Ovary (tissue), 9 donors: ENCODE results near the gene SMIM43. TPM values are rescaled to one million over a fixed set of nuclear protein-coding genes. Genes with fewer than 3 reads are reported as not detected.

Experiments used
- DNase-seq, 5 donors: peaks; one replicate each; pipeline ENCODE4 v3.0.0-alpha.2; 2019 to 2020
- H3K27ac ChIP-seq, 2 donors: fragments of 200-600 bp; one replicate each; pipeline versions ENCODE4 v1.5.1 to v1.8.0; 2019 to 2022
- H3K27me3 ChIP-seq: fragments of 200-600 bp; one replicate; pipeline ENCODE4 v1.8.0; 2022
- H3K36me3 ChIP-seq: fragments of 200-600 bp; sonication (generic); one replicate; pipeline ENCODE4 v1.5.1; 2019
- H3K4me1 ChIP-seq: one replicate; pipeline ENCODE4 v1.8.1; 2013; ENCODE audit warnings: mild to moderate bottlenecking, moderate library complexity; ENCODE audit not compliant: insufficient read depth
- H3K4me3 ChIP-seq: fragments of 200-600 bp; sonication (generic); one replicate; pipeline ENCODE4 v1.5.1; 2017
- H3K9me3 ChIP-seq, 2 donors: fragments of 200-600 bp in 1 of 2; sonication (generic) in 1 of 2; one replicate each; pipeline versions ENCODE4 v1.5.1 to v1.8.1; 2013 to 2019; ENCODE audit warnings: mild to moderate bottlenecking in 1 of 2, moderate library complexity in 1 of 2
- CTCF ChIP-seq, 3 donors: fragments of 450-650 bp in 2 of 3; fragments of 200-600 bp in 1 of 3; IDR thresholded peaks; one replicate each; pipeline versions ENCODE4 v1.5.1 to v1.8.0; 2016 to 2022; ENCODE audit warnings: antibody characterized with exemption in 3 of 3, mild to moderate bottlenecking in 1 of 3
- EP300 ChIP-seq: sonication (generic); formaldehyde crosslinking; IDR thresholded peaks from one replicate; pipeline ENCODE4 v1.6.1; 2017; ENCODE audit warnings: antibody characterized with exemption
- POLR2A ChIP-seq: fragments of 450-650 bp; IDR thresholded peaks from one replicate; pipeline ENCODE4 v1.6.1; 2017; ENCODE audit warnings: antibody characterized with exemption, mild to moderate bottlenecking, moderate library complexity
- WGBS, 3 donors: extraction: QIAGEN DNeasy Blood & Tissue Kit in 1 of 3; methylation state at CpG; one replicate each; pipeline versions ENCODE4 v1.1.5 to v1.1.7; 2013 to 2017; 5-methylcytosine and 5-hydroxymethylcytosine counted together
- intact Hi-C, 4 donors: fragments of 100-400 bp; cut with DNase I; formaldehyde crosslinking; loops; one replicate each; pipeline versions ENCODE4 v1.11.0 to v1.15.1; 2022 to 2023
- polyA plus RNA-seq, 2 donors: library from polyadenylated mRNA; stranded (reverse); fragments of 200-250 nt in 1 of 2; fragments of 350-450 nt in 1 of 2; fragmentation: Illumina TruSeq in 1 of 2; extraction: RNeasy Lipid Tissue Mini Kit (QIAGEN cat#74804) in 1 of 2; gene quantifications; one replicate each; pipeline ENCODE4 v1.2.3, GENCODE V29; 2013 to 2014
- total RNA-seq, 7 donors: library from RNA; depleted of rRNA in 2 of 7; stranded (reverse); fragments of >200 nt in 2 of 7; fragmentation: NEBNext Ultra II Directional in 3 of 7; extraction: Animal tissue kit (Norgen Biotek cat#: 25700) in 3 of 7; gene quantifications; one replicate each; pipeline versions ENCODE4 v1.1.0 to v1.2.4, GENCODE V29; 2016 to 2023
- donor health status: DM: no; HTN: no; CAD: no; lungs with moderate emphysema.
- donor health status: DM: no; HTN: no; CAD: no.
- donor health status: Bipolar disorder and iron deficiency.
- donor health status: DM: yes; HTN: yes; CAD: no.
- donor health status: DM: no; HTN: no; CAD: no.
- donor health status: DM: yes; HTN: yes; CAD: no.

The SMIM43 gene
- total and polyA plus RNA-seq, 9 donors: 0.11 to 0.40 (median 0.25) TPM; not detected in 5

GRCh38 chr4:121800961-121801714 lies 36.2 kb upstream of the SMIM43 start, which contains the start of gene EXOSC9:
TSS of gene EXOSC9 (plus strand) at chr4:121801323. CDS start at chr4:121801425, 102 bp downstream.
- peak; percentile 94 to 97 (median 96) for DNase-seq
- no peaks in the 10 kb centered on the region for H3K9me3 ChIP-seq
- 0% methylated on average over 48 of the region's 48 CpGs for whole genome bisulfite sequencing, 3 donors
- H3K27me3 ChIP-seq: no peaks in the 10 kb centered on the region
- no peaks in the 10 kb centered on the region for H3K36me3 ChIP-seq
- peak within 1 kb of the TSS; percentile 69 to 88 for H3K27ac ChIP-seq
- TF ChIP-seq POLR2A (peak; percentile 85), CTCF (IDR thresholded peaks at IDR 0.05) (no peak)
- H3K4me3 ChIP-seq: peak within 1 kb of the TSS; percentile 61
- no peaks in the 10 kb centered on the region for H3K4me1 ChIP-seq
- intact Hi-C loops: no loop called here

GRCh38 chr4:121800638-121800960 lies 35.6 kb upstream of the SMIM43 start:
- WGBS, 3 donors: 15 to 51% (median 31%) methylated on average over 8 of the region's 8 CpGs
- Histone ChIP-seq H3K36me3 (no peaks in the 10 kb centered on the region), H3K9me3 (no peaks in the 10 kb centered on the region), H3K4me3 (peak overlapping the region; percentile 61), H3K27me3 (no peaks in the 10 kb centered on the region), H3K4me1 (no peaks in the 10 kb centered on the region), H3K27ac (peak overlapping the region; percentile 69 to 88)
- TF ChIP-seq EP300 (no peak), CTCF (IDR thresholded peaks at IDR 0.05) (no peak), POLR2A (no peak)
- DNase-seq: no peak
- intact Hi-C loops: no loop called here

DNA sequence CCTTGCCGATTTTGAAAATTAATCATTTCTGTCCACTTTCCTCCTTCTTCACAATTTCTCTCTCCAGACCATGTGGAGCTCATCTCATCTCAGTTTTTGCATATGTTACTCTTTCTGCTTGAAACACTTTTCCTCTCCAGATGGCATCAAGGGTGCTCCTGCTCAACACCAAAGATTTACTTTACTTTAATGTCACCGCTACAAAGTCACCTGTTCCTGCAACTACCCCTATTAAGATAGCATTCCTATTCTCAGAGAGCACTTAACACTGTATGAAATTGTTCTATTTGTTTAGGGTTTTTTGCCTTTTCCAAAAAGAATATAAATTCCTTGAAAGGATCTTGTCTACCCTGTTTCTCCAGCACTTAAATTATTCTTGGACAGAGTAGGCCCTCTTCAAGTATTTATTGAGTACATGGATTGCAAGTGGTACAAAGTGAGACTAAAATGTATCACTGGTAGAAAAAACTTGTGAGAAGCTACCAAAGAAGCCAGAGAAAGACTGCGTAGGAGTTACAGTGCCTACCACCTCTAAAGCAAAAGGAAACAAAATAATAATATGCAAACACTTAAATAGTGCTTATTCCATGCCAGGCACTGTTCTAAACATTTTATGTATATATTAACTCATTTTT lies 35.0 kb upstream of the SMIM43 start:
- no peak for TF ChIP-seq EP300
- no peak for TF ChIP-seq CTCF (IDR thresholded peaks at IDR 0.05)
- TF ChIP-seq POLR2A: no peak
- intact Hi-C loops: no loop called here
- Histone ChIP-seq H3K4me3 (no peak overlapping the region), H3K9me3 (no peaks in the 10 kb centered on the region), H3K4me1 (no peaks in the 10 kb centered on the region), H3K27me3 (no peaks in the 10 kb centered on the region), H3K27ac (peak overlapping the region in 1 of 2 donors; percentile 88), H3K36me3 (no peaks in the 10 kb centered on the region)
- WGBS, 3 donors: 89 to 93% (median 91%) methylated on average over 3 of the region's 3 CpGs
- DNase-seq: no peak

- no peaks in the 10 kb centered on the region for H3K27me3 ChIP-seq
- intact Hi-C loops: no loop called here
Observed at GRCh38 chr4:121799208-121799823, 34.4 kb upstream of the SMIM43 start.

More at GRCh38 chr4:121799208-121799823, 34.4 kb upstream of the SMIM43 start:
- H3K36me3 ChIP-seq: no peaks in the 10 kb centered on the region
- TF ChIP-seq EP300 (no peak), CTCF (IDR thresholded peaks at IDR 0.05) (no peak), POLR2A (no peak)
- no peaks in the 10 kb centered on the region for H3K9me3 ChIP-seq
- DNase-seq: no peak
- H3K4me3 ChIP-seq: no peak overlapping the region
- H3K4me1 ChIP-seq: no peaks in the 10 kb centered on the region
- no peak overlapping the region for H3K27ac ChIP-seq
- 68 to 79% (median 76%) methylated on average over 2 of the region's 2 CpGs for WGBS, 3 donors
